ENCODE measurements around the gene IL32. TPM values are rescaled to one million over a fixed set of nuclear protein-coding genes. Genes with fewer than 3 reads are reported as not detected.

The IL32 gene, protein sequence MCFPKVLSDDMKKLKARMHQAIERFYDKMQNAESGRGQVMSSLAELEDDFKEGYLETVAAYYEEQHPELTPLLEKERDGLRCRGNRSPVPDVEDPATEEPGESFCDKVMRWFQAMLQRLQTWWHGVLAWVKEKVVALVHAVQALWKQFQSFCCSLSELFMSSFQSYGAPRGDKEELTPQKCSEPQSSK
- 5.2 and 9.9 TPM in 2 replicates for total RNA-seq

GRCh38 chr16:3065069-3065741 lies at the start of gene IL32:
Gene IL32, plus strand, starts transcription at chr16:3065640. Its CDS starts 172 bp downstream, at chr16:3065812.

DNA sequence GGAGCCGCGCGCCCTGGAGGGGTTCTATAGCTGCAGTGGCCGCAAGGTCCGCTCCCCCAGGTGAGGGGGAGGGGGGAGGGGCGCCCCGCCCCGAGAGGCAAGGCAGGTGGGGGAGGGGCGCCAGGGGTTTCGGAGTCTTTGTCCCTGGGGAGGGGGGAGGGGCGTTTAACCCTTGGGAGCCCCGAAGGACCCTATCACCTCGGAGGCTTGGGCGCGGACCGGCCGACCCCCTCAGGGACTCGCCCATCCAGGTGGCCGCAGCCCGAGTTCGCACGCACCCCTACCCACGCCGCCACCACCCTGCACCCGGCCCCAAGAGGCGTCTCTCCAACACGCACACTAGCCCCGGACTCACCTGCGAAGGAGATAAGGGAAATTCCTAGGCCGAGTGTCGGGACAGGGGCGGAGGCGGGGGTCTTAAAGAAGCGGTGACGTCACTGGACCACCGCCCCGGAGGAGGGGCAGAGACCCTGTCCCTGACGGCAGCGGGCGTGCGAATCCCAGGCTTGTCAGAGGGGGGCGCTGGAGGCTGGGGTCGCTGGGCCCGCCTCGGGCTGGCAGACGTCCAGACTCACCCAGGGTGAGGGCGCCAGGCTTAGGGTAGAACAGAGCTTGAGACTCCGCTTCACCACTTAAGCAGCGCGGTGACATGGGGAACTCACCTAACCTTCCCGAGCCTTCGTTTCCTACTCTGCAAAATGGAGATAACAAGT lies 47.5 kb upstream of the IL32 start, which contains the start of gene CLDN6:
Gene CLDN6, minus strand, starts transcription at position 390 of the 713 bp plus-strand sequence. CDS start 2,162 bp downstream, outside the sequence.

GRCh38 chr16:3020247-3020603 lies 45.2 kb upstream of the IL32 start, which contains the start of gene TNFRSF12A:
Gene TNFRSF12A, plus strand, starts transcription at chr16:3020368. Its CDS starts 30 bp downstream, at chr16:3020398.

GRCh38 chr16:3023669-3024478 lies 41.6 kb upstream of the IL32 start, which contains the start of the genes HCFC1R1 and THOC6:
Gene HCFC1R1, minus strand, starts transcription at chr16:3023942. Its CDS starts 1 bp downstream, at chr16:3023941.
Gene THOC6, plus strand, starts transcription at chr16:3024035. Its CDS starts 292 bp downstream, at chr16:3024327.

DNA sequence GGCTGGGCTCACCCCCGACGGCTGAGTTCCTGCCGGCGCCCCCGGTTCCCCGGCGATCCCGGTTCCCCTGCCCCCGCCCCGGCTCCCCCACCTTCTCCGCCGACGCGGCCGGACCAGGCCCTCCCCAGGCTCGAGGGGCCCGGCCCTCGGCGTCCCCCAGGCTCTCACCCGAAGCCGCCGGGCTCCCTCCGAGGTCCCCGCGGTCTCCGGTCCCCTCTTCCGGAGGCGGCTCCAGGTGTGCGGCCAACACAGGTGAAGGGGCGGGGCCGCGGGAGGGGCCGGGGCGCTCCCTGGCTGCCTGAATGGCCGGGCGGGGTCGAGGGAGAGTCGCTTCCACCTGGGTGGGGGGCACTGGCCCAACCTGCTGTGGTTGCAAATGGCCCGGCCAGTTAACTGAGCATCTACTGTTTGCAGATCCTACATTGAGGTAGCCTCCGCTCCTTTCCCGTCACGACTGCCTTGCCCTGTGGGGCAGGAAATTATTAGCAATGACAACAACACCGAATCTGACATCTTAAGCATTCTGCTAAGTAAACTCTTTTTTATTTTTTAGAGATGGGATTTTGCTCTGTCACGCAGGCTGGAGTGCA lies 28.6 kb upstream of the IL32 start, which contains the start of gene BICDL2:
Gene BICDL2, minus strand, starts transcription at position 219 of the 590 bp plus-strand sequence. CDS start 1,448 bp downstream, outside the sequence.

GRCh38 chr16:3045758-3046640 lies 19.4 kb upstream of the IL32 start, which contains the start of gene MMP25:
Gene MMP25, plus strand, starts transcription at chr16:3046561. Its CDS starts 357 bp downstream, at chr16:3046918.

DNA sequence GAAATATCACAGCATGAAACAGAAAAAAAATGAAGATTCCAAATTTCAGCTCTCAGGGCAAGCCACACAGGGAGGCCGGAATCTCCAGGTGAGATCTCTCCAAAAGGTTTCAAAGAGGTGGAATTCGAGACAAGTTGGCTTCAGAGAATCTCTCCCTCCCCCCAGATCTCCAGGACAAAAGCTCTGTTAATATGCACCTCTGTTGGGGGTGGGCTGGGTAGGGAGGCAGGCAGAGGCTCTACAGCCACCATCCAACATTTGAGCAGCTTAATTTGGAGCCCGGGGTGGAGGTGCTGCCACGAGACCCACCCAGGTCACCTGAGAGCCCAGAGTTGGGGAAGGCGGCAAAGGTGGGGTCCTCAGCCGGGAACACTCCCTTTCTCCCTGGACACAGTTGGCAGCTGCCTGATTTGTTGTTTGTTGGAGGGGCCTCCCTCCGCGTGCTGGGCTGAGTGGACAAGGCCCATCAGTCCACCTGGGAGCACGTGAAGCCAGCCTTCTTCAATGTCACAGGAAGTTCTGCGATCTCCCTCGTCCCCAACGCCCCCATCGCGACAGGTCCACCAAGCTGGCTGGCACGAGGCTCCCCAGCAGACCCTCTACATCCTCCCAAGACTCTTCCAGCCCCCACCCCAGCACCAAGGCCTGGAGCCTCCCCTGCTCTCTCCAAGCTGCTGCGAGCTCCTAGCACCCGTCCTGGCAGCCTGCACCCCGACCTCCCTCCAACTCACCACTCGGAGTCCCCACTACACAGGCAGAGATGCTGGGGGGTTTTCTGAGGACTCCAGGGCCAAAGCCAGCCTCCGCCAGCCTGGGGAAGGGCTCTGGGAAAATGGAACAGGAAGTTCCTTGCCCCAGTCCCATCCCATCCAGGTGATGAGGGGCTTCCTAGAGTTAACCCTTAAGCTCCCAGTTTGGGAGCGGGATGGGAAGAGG lies 33.3 kb downstream of the IL32 start, which contains the start of gene ZSCAN10:
Gene ZSCAN10, minus strand, starts transcription at position 836 of the 936 bp plus-strand sequence. CDS start 6,357 bp downstream, outside the sequence.

GRCh38 chr16:3112058-3112880 lies 46.8 kb downstream of the IL32 start, which contains the start of gene ZNF205:
Gene ZNF205, plus strand, starts transcription at chr16:3112586. Its CDS starts 845 bp downstream, at chr16:3113431.

Other genes with a start within 250 kb of the IL32 start
- 0.65 and 1.1 TPM in 2 replicates for gene PRSS21, start 248.4 kb upstream of the IL32 start, total RNA-seq
- gene ZG16B, start 235.3 kb upstream of the IL32 start, total RNA-seq = 0.09 TPM in 1 of 2 replicates, not detected in the other
- gene PRSS22, start 207.5 kb upstream of the IL32 start, total RNA-seq = not detected in 2 replicates
- 28.8 and 32.3 TPM in 2 replicates for gene FLYWCH2, start 182.4 kb upstream of the IL32 start, total RNA-seq
- gene FLYWCH1, start 153.7 kb upstream of the IL32 start, total RNA-seq = 18.4 and 19.9 TPM in 2 replicates
- under 0.01 TPM in 1 of 2 replicates, not detected in the other for gene KREMEN2, start 101.4 kb upstream of the IL32 start, total RNA-seq
- 2.5 and 2.7 TPM in 2 replicates for gene PAQR4, start 96.3 kb upstream of the IL32 start, total RNA-seq
- 0.60 and 0.98 TPM in 2 replicates for gene PKMYT1, start 85.2 kb upstream of the IL32 start, total RNA-seq
- gene CLDN9, start 52.7 kb upstream of the IL32 start, total RNA-seq = not detected in 2 replicates
- not detected in 2 replicates for gene CLDN6, start 47.5 kb upstream of the IL32 start, total RNA-seq
- 15.0 and 30.8 TPM in 2 replicates for gene TNFRSF12A, start 45.3 kb upstream of the IL32 start, total RNA-seq
- gene HCFC1R1, start 41.7 kb upstream of the IL32 start, total RNA-seq = 2.4 TPM in 2 replicates
- 14.7 and 21.3 TPM in 2 replicates for gene THOC6, start 41.6 kb upstream of the IL32 start, total RNA-seq
- gene BICDL2, start 28.7 kb upstream of the IL32 start, total RNA-seq = not detected in 2 replicates
- gene MMP25, start 19.1 kb upstream of the IL32 start, total RNA-seq = under 0.01 TPM in 1 of 2 replicates, not detected in the other
- not detected in 2 replicates for gene ZSCAN10, start 33.7 kb downstream of the IL32 start, total RNA-seq
- 10.6 and 13.4 TPM in 2 replicates for gene ZNF205, start 46.9 kb downstream of the IL32 start, total RNA-seq
- gene ZNF213, start 69.4 kb downstream of the IL32 start, total RNA-seq = 2.7 and 4.3 TPM in 2 replicates
- gene OR1F1, start 122.6 kb downstream of the IL32 start, total RNA-seq = not detected in 2 replicates
- gene ZNF200, start 169.5 kb downstream of the IL32 start, total RNA-seq = 9.2 and 10.8 TPM in 2 replicates
- not detected in 2 replicates for gene MEFV, start 191.0 kb downstream of the IL32 start, total RNA-seq
- gene ZNF263, start 217.9 kb downstream of the IL32 start, total RNA-seq = 49.3 and 52.3 TPM in 2 replicates
- gene TIGD7, start 239.8 kb downstream of the IL32 start, total RNA-seq = 4.4 TPM in 2 replicates
- 18.1 and 19.0 TPM in 2 replicates for gene ZNF75A, start 239.9 kb downstream of the IL32 start, total RNA-seq

All from dermis lymphatic vessel endothelial cell (primary cell).